T-helper 9 cell (primary cell): ENCODE data around the gene TRIM7.
"Not testable (repeated sequence)": the region's sequence is repeated elsewhere in the genome, so short reads cannot be mapped to it uniquely, and the experiment has no call there.

ENCODE experiments used
- DNase-seq: peaks from one replicate; pipeline ENCODE4 v3.0.0-alpha.2; 2020

TRIM7 gene

GRCh38 chr5:181192337-181193046 lies 12.5 kb downstream of the TRIM7 start:
- no peak for DNase-seq

- DNase-seq = peak; percentile 95
Observed at GRCh38 chr5:181191526-181192336, 13.3 kb downstream of the TRIM7 start.

- DNase-seq = peak; percentile 34
Observed at GRCh38 chr5:181190711-181191525, 14.1 kb downstream of the TRIM7 start.

- no peak for DNase-seq
Observed at GRCh38 chr5:181189962-181190710, 14.9 kb downstream of the TRIM7 start.

GRCh38 chr5:181189363-181189961 lies 15.5 kb downstream of the TRIM7 start:
- peak; percentile 34 for DNase-seq

- peak; percentile 63 for DNase-seq
Observed at GRCh38 chr5:181188700-181189362, 16.2 kb downstream of the TRIM7 start.

GRCh38 chr5:181187500-181188213 lies 17.3 kb downstream of the TRIM7 start:
- DNase-seq = peak; percentile 37

GRCh38 chr5:181186986-181187499 lies 18.0 kb downstream of the TRIM7 start:
- DNase-seq = no peak

GRCh38 chr5:181186022-181186421 lies 19.0 kb downstream of the TRIM7 start:
- DNase-seq = no peak

GRCh38 chr5:181185560-181185959 lies 19.4 kb downstream of the TRIM7 start:
- DNase-seq = no peak

GRCh38 chr5:181184845-181185216 lies 20.2 kb downstream of the TRIM7 start:
- DNase-seq = no peak

GRCh38 chr5:181182651-181183050 lies 22.3 kb downstream of the TRIM7 start:
- no peak for DNase-seq

- DNase-seq = peak; percentile 57
Observed at GRCh38 chr5:181181650-181182565, 23.1 kb downstream of the TRIM7 start.

GRCh38 chr5:181177559-181177958 lies 27.4 kb downstream of the TRIM7 start:
- DNase-seq = not testable (repeated sequence)

- DNase-seq = no peak
Observed at GRCh38 chr5:181176254-181176952, 28.6 kb downstream of the TRIM7 start.

GRCh38 chr5:181173420-181174342 lies 31.3 kb downstream of the TRIM7 start:
- no peak for DNase-seq

- DNase-seq = no peak
Observed at GRCh38 chr5:181173027-181173419, 32.0 kb downstream of the TRIM7 start.

GRCh38 chr5:181171782-181172181 lies 33.2 kb downstream of the TRIM7 start:
- no peak for DNase-seq
